Esophagus (tissue), 2 donors: Measurements from ENCODE around the gene PRSS2. TPM values are rescaled to one million over a fixed set of nuclear protein-coding genes. Genes with fewer than 3 reads are reported as not detected.
"Not testable (repeated sequence)": the region's sequence is repeated elsewhere in the genome, so short reads cannot be mapped to it uniquely, and the experiment has no call there.

Experiments used
- H3K27ac ChIP-seq, 2 donors: one replicate each; pipeline ENCODE4 v1.5.1; 2013; ENCODE audit warnings: low read depth in 2 of 2, mild to moderate bottlenecking in 2 of 2, inconsistent platforms in 1 of 2, low read length in 1 of 2, moderate library complexity in 1 of 2
- H3K27me3 ChIP-seq, 2 donors: one replicate each; pipeline ENCODE4 v1.6.1; 2013; ENCODE audit warnings: low read length in 2 of 2, control low read depth in 1 of 2, mild to moderate bottlenecking in 1 of 2; ENCODE audit not compliant: insufficient read depth in 2 of 2, control insufficient read depth in 1 of 2
- H3K36me3 ChIP-seq, 2 donors: one replicate each; pipeline ENCODE4 v1.6.1; 2013; ENCODE audit warnings: low read length in 1 of 2; ENCODE audit not compliant: control insufficient read depth in 2 of 2, insufficient read depth in 2 of 2
- H3K4me1 ChIP-seq, 2 donors: one replicate each; pipeline ENCODE4 v1.6.1; 2013; ENCODE audit warnings: low read length in 1 of 2; ENCODE audit not compliant: control insufficient read depth in 2 of 2, insufficient read depth in 2 of 2
- H3K4me3 ChIP-seq, 2 donors: one replicate each; pipeline ENCODE4 v1.5.1; 2013; ENCODE audit warnings: low read length in 2 of 2, mild to moderate bottlenecking in 2 of 2, low read depth in 1 of 2, moderate library complexity in 1 of 2
- H3K9me3 ChIP-seq, 2 donors: one replicate each; pipeline ENCODE4 v1.6.1; 2013; ENCODE audit warnings: mild to moderate bottlenecking in 2 of 2, low read depth in 1 of 2, low read length in 1 of 2, moderate library complexity in 1 of 2; ENCODE audit not compliant: control insufficient read depth in 2 of 2, insufficient read depth in 1 of 2
- WGBS, 2 donors: extraction: QIAGEN DNeasy Blood & Tissue Kit; methylation state at CpG; one replicate each; pipeline ENCODE4 v1.1.7; 2013; 5-methylcytosine and 5-hydroxymethylcytosine counted together
- polyA plus RNA-seq, 2 donors: library from polyadenylated mRNA; stranded (reverse); fragments of 200-250 nt; gene quantifications; one replicate each; pipeline ENCODE4 v1.2.3, GENCODE V29; 2013
- donor health status: healthy with polysubstance abuse.
- donor health status: Bipolar disorder and iron deficiency.

PRSS2 gene
- polyA plus RNA-seq, result 1 to 10 TPM in 1 of 2 donors, under 1 TPM in 1; 0.61 to 3.3 TPM

- Histone ChIP-seq H3K9me3 (no peaks in the 10 kb centered on the region), H3K27me3 (no peaks in the 10 kb centered on the region), H3K4me1 (no peaks in the 10 kb centered on the region), H3K27ac (no peak within 1 kb of the TSS), H3K36me3 (no peaks in the 10 kb centered on the region), H3K4me3 (no peak within 1 kb of the TSS)
- WGBS, 2 donors, result 51 to 63% methylated on average over 7 of the region's 7 CpGs
These were observed at the start of gene PRSS2 for GRCh38 chr7:142770661-142771352. Gene PRSS2, plus strand, starts transcription at chr7:142770970. Its CDS starts 13 bp downstream, at chr7:142770983.

DNA sequence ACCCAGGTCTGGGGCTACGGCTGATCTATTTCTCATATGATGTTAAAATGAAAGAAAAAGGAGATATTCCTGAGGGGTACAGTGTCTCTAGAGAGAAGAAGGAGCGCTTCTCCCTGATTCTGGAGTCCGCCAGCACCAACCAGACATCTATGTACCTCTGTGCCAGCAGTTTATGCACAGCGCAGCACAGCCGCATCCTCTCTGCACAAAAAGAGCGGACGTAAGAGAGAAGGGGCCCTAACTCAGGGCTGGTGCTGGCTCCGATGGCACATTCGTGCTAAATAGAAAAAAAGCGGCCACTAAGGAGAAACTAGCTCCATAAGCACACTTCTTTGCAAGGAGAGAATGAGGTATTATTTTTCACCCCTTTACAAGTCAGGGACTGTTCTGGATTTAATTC lies 49.8 kb upstream of the PRSS2 start:
- Histone ChIP-seq H3K4me3 (no peak overlapping the region), H3K27ac (no peak overlapping the region), H3K4me1 (no peaks in the 10 kb centered on the region), H3K9me3 (no peaks in the 10 kb centered on the region), H3K27me3 (peaks cover 0 to 3% of the 10 kb centered on the region in 2 donors), H3K36me3 (no peaks in the 10 kb centered on the region)
- WGBS, 2 donors, result 85 to 90% methylated on average over 10 of the region's 10 CpGs

GRCh38 chr7:142722248-142722794 lies 48.4 kb upstream of the PRSS2 start:
- Histone ChIP-seq H3K4me3 (no peak overlapping the region), H3K9me3 (no peaks in the 10 kb centered on the region), H3K4me1 (no peaks in the 10 kb centered on the region), H3K27me3 (peaks cover 0 to 3% of the 10 kb centered on the region in 2 donors), H3K27ac (no peak overlapping the region), H3K36me3 (no peaks in the 10 kb centered on the region)
- 61 to 69% methylated on average over 15 of the region's 15 CpGs for WGBS, 2 donors

GRCh38 chr7:142733271-142733670 lies 37.5 kb upstream of the PRSS2 start:
- Histone ChIP-seq H3K4me3 (no peak overlapping the region), H3K4me1 (no peaks in the 10 kb centered on the region), H3K27ac (no peak overlapping the region), H3K9me3 (no peaks in the 10 kb centered on the region), H3K27me3 (no peaks in the 10 kb centered on the region), H3K36me3 (no peaks in the 10 kb centered on the region)
- WGBS, 2 donors, result 91 to 92% methylated on average over 8 of the region's 8 CpGs

DNA sequence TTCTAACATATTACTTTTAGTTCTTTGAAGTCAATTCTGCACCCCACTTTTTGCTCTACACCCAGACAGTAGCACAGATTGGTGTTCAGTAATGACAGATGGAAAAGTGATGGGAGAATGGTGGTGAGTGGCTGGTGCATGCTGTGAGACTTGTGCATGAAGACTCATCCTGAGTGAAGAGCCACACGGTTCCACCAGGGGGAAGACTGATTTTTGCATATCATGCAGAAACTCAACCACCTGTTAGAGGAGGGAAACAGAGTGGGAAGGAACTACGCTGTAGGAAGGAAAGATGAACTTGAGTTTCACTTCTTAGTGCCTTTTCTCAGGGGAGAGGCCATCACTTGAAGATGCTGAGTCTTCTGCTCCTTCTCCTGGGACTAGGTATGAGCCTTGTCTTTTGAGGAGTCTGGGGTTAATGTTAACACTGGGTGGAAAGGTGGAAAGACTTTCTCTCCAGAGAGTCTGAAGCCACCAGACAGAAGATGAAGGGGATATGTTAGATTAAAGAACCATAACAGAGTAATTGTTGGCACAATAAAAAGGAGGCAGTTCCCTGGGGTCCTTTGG lies 30.8 kb upstream of the PRSS2 start:
- Histone ChIP-seq H3K27ac (no peak overlapping the region), H3K36me3 (no peaks in the 10 kb centered on the region), H3K4me3 (no peak overlapping the region), H3K9me3 (no peaks in the 10 kb centered on the region), H3K27me3 (no peaks in the 10 kb centered on the region), H3K4me1 (no peaks in the 10 kb centered on the region)
- 43 to 58% methylated on average over 2 of the region's 2 CpGs for WGBS, 2 donors

DNA sequence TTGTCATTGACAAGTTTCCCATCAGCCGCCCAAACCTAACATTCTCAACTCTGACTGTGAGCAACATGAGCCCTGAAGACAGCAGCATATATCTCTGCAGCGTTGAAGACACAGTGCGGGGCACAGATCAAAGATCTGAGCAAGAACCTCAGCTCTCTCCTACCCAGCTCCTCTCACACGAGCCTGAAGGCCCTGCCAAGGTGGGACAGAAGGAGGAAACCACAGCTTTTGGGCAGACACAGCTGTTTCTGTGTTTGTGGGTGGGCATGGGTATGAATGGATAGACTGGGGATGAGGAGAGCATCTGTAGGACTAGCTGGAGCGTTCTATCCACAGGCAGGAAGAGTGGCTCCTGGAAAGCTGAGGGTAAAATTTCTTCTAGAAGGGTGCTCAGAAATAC lies 30.0 kb upstream of the PRSS2 start:
- H3K4me3 ChIP-seq, result no peak overlapping the region
- H3K27ac ChIP-seq, result no peak overlapping the region
- WGBS, 2 donors, result 71 to 75% methylated on average over 5 of the region's 5 CpGs
- H3K4me1 ChIP-seq, result no peaks in the 10 kb centered on the region
- H3K36me3 ChIP-seq, result no peaks in the 10 kb centered on the region
- H3K9me3 ChIP-seq, result no peaks in the 10 kb centered on the region
- no peaks in the 10 kb centered on the region for H3K27me3 ChIP-seq

DNA sequence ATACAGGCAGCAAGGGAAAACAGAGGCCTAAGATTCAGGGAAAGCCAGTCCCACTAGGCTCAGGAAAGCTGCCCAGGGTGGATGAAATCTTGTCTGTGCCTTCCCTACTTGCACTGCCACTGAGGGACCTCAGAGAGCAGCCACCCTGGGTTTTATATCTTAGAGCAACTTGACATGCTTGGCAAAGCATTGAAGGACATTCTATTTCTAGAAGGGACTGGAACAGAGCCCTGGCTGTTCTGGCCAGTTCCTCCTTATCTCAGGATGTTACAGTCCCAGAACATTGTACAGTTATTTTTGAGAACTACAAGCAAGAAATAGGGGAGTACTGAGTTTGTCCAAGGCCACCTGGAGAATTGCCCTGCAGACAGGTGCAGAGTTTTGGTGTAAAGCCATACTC lies 28.8 kb upstream of the PRSS2 start:
- not testable (repeated sequence) for H3K4me1 ChIP-seq, H3K9me3 ChIP-seq, H3K27me3 ChIP-seq, H3K4me3 ChIP-seq, H3K27ac ChIP-seq, H3K36me3 ChIP-seq

GRCh38 chr7:142745091-142745635 lies 25.6 kb upstream of the PRSS2 start:
- H3K9me3 ChIP-seq, result no peaks in the 10 kb centered on the region
- H3K27ac ChIP-seq, result no peak overlapping the region
- H3K4me1 ChIP-seq, result no peaks in the 10 kb centered on the region
- H3K27me3 ChIP-seq, result no peaks in the 10 kb centered on the region
- WGBS, 2 donors, result 55 to 66% methylated on average over 1 of the region's 1 CpG
- H3K4me3 ChIP-seq, result no peak overlapping the region
- H3K36me3 ChIP-seq, result no peaks in the 10 kb centered on the region

DNA sequence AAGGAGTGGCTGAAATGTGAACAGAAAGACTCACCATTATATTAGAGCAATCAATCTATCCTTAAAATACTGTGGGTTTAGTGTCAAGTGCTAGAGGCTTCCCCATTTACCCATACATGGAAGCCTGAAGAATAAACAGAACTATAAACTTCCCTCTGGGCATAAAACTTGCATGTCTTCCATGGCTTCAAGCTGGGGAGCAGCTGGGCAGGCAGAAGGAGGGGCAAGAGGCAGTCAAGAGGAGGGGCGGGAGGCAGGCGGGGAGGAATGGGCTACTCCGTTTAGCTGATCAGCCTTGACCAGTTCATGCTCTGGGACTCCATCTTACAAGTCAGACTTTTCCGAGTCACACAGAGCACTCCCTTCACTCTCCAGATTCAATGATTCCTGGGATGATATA lies 25.0 kb upstream of the PRSS2 start:
- Histone ChIP-seq H3K9me3 (no peaks in the 10 kb centered on the region), H3K4me1 (no peaks in the 10 kb centered on the region), H3K27ac (no peak overlapping the region), H3K36me3 (no peaks in the 10 kb centered on the region), H3K27me3 (no peaks in the 10 kb centered on the region), H3K4me3 (no peak overlapping the region)
- WGBS, 2 donors, result 70 to 76% methylated on average over 4 of the region's 4 CpGs
